Posterior cingulate gyrus (tissue), 11 donors: ENCODE data around the gene GCSH.

Experiments used
- DNase-seq, 10 donors: peaks; one replicate each; pipeline versions ENCODE4 v3.0.0 to v3.0.0-alpha.2; 2020 to 2021; ENCODE audit warnings: mixed read lengths in 3 of 10
- intact Hi-C: fragments of 100-400 bp; cut with DNase I; formaldehyde crosslinking; loops from one replicate; pipeline ENCODE4 v1.15.1; 2023

The GCSH gene

GRCh38 chr16:81061871-81062608 lies 34.2 kb downstream of the GCSH start:
- intact Hi-C loops: no loop called here
- DNase-seq: no peak

DNA sequence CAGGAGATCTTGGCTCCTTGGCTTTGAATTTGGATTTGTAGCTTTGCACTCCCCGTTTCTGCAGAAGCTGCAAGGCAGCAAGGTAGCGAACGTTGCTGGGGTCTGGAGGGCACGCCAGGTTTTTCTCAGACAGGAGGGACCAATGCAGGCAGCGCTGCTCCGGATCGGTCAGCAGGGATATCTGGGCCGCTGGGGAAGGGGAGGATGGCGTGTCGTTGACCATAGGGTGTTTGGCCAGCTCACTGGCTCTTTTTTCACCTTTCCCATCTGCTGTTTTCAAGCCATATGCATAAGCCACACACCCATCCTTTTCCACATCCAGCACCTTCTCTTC lies 34.9 kb downstream of the GCSH start:
- no peak for DNase-seq

DNA sequence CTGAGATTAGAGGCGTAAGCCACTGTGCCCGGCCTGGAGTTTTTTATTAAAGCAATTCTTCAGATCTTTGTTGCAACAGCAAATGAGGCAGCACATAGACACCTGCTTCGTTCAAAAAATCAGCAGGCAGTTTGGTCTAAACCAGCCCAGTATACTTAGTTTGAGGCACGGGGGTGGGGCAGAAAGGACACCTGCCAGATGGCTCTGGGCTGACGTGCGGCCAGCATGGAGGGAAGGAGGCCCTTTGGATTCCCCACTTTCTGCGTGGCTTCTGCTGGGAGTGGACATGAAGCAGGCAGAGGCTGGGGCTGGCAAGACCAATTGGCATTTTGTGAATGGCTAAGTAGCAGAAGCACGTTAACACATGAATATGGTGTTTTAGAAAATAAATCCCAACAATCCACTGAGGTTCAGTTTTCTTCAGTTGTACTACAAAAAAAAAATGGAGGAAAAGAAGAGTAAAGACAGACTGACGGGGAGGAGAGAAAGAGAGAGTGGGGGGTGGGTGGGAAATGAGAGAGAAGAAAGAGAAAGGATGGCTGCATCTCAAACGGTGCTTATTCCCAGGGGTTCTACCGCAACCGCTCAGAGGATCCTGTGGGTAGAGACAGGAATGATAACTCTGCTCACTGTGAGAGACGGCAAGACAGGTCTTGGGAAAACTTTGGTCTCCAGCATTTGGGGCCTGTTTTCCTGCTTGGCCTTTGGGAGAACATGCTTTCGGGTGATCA lies 35.5 kb downstream of the GCSH start:
- intact Hi-C loops: no loop called here

More for the DNA sequence above, 34.9 kb downstream of the GCSH start:
- intact Hi-C loops: no loop called here

GRCh38 chr16:81053761-81054160 lies 42.4 kb downstream of the GCSH start:
- intact Hi-C loops: no loop called here
- DNase-seq: no peak

More for the DNA sequence above, 35.5 kb downstream of the GCSH start:
- no peak for DNase-seq

DNA sequence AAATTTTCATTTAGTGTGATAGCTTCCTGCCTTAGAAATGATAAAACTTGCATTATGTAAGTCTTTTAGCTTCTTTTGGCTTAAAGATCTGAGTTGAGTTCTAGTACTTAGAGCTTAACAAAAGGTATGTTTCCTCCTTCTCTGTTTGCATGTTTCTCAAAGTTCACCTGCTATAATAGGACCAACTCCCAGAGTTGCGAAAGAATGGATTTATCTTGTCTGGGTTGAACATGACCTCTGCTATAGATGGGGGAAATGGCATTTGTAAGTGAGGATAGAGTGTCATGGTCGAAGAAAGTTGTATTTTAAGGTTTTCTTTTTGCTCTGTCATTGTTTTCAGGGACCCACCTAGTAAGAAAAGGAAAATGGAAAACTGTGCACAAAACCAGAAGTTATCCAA lies 53.4 kb downstream of the GCSH start:
- intact Hi-C loops: no loop called here

GRCh38 chr16:81041696-81042095 lies 54.5 kb downstream of the GCSH start:
- intact Hi-C loops: no loop called here
- no peak for DNase-seq

More for the DNA sequence above, 53.4 kb downstream of the GCSH start:
- no peak for DNase-seq

DNA sequence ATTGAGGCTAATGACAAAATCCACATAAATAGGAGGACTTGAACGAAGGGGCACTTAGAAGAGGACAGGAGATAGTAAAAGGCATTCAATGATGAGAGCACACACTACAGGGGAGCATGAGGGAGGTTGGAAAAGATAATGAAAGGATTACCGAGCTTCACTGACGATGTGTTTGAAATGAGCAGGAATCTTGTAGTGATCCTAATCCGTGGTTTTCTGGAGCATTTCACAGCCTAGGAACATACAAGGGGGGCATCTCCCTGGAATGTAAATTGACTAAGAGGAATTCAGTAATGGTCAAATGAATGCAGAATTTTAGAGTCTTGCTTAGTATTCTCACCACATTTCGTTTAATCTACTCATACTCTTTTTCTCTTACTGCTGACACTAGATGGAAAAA lies 55.4 kb downstream of the GCSH start:
- intact Hi-C loops: no loop called here
- DNase-seq: no peak

DNA sequence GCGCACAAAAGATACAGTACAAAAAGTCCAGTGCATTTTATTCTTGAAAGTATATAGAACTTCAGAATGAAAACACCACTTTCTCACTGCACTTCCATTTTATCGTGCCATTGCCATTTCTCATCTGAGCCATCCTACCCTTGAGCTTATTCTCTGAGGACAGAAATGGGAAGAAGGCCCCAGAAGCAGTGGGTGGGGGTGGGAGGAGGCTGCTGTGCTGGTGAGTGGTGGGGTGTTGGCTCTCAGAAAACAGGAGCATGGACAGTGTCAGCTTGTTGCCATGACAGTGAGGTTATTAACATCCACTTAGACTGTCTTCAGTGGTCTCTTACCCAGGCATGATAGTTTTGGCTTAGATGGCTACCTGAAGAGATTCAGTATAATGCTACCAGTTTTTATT lies 56.1 kb downstream of the GCSH start:
- intact Hi-C loops: no loop called here
- DNase-seq: no peak

DNA sequence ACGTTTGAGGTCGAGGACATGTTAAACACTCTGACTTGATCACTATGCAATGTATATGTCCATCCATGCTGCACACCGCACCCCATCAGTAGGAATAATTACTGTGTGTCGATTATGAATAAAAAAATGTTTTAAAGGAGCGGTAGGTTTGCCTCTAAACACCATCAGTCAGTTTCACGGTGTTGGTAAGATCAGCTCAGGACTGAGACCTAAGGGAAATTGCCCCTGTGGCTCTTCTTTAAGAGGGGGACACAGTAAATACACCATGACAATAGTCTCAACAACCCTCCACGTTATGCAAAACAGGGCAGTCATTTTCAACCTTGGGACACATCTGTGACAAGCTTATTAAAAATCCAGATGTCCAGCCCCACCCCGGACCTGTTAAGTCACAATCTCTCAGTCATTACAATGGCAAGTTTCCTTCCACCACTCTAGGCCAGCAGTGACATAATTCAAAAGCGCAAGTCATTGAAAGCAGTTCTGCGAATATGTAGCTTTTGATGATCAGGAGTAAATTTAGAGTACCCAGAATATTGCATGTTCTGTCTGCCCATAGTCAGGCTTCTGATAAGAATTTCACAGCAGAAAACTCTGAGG lies 59.3 kb downstream of the GCSH start:
- DNase-seq: no peak
- intact Hi-C loops: loop anchor here (5.0 kb wide), 3 partner anchors 40 to 160 kb away; partner anchors contain the start of genes C16orf46 and GCSH

DNA sequence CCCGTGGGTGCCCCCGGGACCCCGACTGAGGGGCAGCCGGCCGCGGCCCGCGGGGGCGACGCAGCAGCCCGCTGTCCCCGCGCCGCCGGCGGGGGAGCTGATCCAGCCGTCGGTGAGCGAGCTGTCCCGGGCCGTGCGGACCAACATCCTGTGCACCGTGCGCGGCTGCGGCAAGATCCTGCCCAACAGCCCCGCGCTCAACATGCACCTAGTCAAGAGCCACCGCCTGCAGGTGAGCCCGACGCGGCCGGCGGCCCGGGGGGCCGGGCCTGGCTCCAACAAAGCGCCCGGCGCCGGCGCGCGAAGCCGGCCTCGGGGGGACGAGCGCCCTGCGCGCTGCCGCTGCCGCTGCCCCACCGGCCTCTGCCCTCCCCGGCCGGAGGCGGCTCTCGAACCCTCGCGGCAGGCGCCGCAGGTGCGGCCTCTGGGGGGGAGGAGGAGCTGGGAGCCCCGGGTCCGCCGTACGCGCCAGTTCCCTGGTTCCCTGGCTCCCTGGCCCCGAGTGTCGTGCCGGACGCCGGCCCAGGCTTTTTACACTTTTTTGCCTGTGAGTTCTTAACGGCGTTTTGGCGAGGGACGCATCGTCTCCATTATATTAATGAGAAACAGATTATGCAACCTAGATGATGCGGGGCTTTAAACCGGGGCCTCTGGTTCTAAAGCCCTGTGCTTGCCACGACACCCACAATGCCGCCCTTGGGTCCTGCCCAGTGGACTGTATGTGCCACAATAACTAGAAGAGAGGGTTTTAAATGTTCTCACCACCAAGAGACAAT lies 60.0 kb downstream of the GCSH start:
- DNase-seq: peak in 9 of 10 donors; percentile 9 to 90 (median 33)

DNA sequence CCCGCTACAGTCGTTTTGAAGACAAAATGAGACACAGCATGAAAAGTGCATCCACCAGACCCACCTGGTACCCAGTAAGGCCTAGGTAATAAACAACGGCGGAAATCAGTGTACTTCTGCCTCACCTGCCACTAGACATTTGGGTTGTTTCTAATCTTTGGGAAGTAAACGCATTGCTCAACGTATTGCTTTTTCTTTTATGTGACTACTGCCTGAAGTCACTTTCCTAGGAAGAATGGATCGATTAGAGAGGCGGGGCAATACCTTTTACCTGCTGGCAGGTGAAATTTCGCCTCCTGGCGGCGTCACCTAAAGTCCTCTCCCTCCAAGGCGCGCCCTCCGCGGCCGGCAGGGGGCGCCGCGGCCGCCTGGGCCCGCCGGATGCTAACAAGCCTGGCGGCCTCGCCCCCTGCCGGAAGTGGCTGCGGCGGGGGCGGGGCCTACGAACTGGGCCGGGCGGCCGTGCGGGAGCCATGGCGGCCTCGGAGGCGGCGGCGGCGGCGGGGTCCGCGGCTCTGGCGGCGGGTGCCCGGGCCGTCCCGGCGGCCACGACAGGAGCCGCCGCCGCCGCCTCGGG lies 60.7 kb downstream of the GCSH start, which contains the start of gene ATMIN:
Gene ATMIN, plus strand, starts transcription at position 445 of the 577 bp plus-strand sequence. Its CDS starts 29 bp downstream, at position 474.
- peak; percentile 61 to 97 (median 77) for DNase-seq
- intact Hi-C loops: loop anchor here (1.0 to 5.0 kb wide), 4 partner anchors 28 to 162 kb away; partner anchors contain the start of genes C16orf46, CENPN and GCSH

More for the DNA sequence above, 60.0 kb downstream of the GCSH start:
- intact Hi-C loops: loop anchor here (1.0 to 5.0 kb wide), 4 partner anchors 29 to 161 kb away; partner anchors contain the start of genes C16orf46, CENPN and GCSH
